ENCODE measurements around the gene PHLPP1.

- TF ChIP-seq RFX3 (CRISPR knock-in tag; IDR thresholded peaks at IDR 0.05) (no peak), PHF8 (CRISPR knock-in tag; IDR thresholded peaks at IDR 0.05) (no peak), MAZ (IDR thresholded peaks at IDR 0.05; ENCODE audit: borderline replicate concordance, low read depth, low read length) (no peak), MAZ (CRISPR knock-in tag; IDR thresholded peaks at IDR 0.05; ENCODE audit: low read depth) (no peak), RBAK (CRISPR knock-in tag; IDR thresholded peaks at IDR 0.05) (no peak), NCOR1 (IDR thresholded peaks at IDR 0.05; ENCODE audit: borderline replicate concordance, low read length) (no peak), SNRNP70 (IDR thresholded peaks at IDR 0.05; ENCODE audit: low read depth, low read length) (no peak), CTCF (CRISPR knock-in tag; IDR thresholded peaks at IDR 0.05) (no peak), KAT7 (CRISPR knock-in tag; IDR thresholded peaks at IDR 0.05; ENCODE audit: borderline replicate concordance) (no peak), ZSCAN20 (CRISPR knock-in tag; IDR thresholded peaks at IDR 0.05; ENCODE audit: borderline replicate concordance) (no peak), ZFP1 (CRISPR knock-in tag; IDR thresholded peaks at IDR 0.05) (no peak), HOMEZ (CRISPR knock-in tag; IDR thresholded peaks at IDR 0.05; ENCODE audit: low read depth) (no peak), KLF13 (CRISPR knock-in tag; IDR thresholded peaks at IDR 0.05) (no peak), ZBTB26 (CRISPR knock-in tag; IDR thresholded peaks at IDR 0.05; ENCODE audit: borderline replicate concordance) (no peak)
Measured at GRCh38 chr18:62777814-62778213, 62.5 kb downstream of the PHLPP1 start.
